ENCODE data around the gene KCNK1.
"Not testable (repeated sequence)": the region's sequence is repeated elsewhere in the genome, so short reads cannot be mapped to it uniquely, and the experiment has no call there.

KCNK1 gene

DNA sequence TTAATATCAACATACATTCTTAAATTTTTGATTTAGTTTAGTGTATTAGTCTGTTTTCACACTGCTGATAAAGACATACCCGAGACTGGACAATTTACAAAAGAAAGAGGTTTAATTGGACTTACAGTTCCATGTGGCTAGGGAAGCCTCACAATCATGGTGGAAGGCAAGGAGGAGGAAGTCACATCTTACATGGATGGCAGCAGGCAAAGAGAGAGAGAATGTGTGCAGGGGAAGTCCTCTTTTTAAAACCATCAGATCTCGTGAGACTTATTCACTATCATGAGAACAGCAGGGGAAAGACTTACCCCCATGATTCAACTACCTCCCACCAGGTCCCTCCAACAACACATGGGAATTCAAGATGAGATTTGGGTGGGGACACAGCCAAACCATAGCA lies 56.5 kb downstream of the KCNK1 start:
- DNase-seq: not testable (repeated sequence)

DNA sequence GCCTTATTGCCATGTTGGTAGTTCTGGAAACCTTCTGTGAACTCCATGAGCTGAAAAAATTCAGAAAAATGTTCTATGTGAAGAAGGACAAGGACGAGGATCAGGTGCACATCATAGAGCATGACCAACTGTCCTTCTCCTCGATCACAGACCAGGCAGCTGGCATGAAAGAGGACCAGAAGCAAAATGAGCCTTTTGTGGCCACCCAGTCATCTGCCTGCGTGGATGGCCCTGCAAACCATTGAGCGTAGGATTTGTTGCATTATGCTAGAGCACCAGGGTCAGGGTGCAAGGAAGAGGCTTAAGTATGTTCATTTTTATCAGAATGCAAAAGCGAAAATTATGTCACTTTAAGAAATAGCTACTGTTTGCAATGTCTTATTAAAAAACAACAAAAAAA lies 57.4 kb downstream of the KCNK1 start:
- DNase-seq: no peak

DNA sequence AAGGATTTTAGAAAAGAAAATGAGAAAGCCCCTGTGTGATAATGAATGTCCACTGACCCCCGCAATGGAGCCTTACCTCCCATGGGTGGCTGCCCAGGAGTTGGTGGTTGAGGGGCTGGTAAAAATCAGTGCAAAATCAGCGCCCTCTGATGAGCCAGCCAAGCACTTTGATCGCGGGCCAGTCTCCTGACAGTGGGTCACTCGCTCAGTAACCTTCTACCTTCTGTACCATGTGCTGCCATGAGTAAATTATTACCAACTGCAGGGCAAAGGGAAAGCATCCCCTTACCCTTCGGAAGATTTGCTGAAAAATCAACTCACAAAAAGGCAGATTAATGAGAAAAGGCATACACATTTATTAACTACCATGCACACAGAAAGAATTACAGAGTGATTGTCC lies 58.8 kb downstream of the KCNK1 start:
- no peak for DNase-seq

GRCh38 chr1:233673261-233673946 lies 59.5 kb downstream of the KCNK1 start:
- DNase-seq: no peak

DNA sequence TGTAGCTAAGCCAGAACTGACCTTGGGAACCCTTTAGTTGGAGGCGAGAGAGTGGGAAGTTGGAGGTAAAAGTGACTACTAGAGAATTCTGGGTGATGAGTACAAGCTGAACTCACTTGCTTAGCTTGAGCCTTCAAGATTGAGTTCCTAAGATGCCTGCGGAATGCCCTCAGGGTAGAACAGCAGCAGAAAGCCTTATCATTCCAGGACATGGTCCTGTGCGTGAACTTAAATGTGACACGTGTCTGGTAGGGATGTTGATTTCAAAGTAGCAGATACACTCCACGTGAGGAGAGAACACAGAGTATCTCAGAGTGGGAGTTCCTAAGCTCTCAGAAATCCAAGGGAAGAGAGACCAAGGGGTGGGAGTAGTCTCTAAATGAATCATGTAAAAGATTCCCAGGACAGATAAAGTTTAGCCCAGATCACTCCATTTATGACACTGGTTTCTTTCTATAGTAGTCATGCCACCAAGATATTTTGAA lies 60.1 kb downstream of the KCNK1 start:
- DNase-seq: no peak

DNA sequence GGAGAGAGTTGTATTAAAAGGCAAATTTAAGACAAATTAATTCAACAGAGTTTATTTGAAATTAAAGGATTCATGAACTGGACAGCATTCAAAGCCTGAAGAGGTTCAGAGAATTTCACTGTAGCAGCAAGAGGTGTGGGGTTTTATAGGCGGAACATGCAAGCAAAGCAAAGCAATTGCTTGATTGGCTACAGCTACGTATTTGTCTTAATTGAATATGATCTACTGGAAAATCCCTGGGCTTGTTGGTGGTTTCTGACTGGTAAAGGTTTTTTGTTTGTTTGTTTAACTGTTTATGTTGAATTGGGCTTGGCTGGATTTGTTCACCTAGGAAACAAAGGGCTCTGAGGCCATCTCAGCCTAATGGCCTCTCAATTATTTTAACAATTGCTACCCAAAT lies 61.5 kb downstream of the KCNK1 start:
- no peak for DNase-seq

DNA sequence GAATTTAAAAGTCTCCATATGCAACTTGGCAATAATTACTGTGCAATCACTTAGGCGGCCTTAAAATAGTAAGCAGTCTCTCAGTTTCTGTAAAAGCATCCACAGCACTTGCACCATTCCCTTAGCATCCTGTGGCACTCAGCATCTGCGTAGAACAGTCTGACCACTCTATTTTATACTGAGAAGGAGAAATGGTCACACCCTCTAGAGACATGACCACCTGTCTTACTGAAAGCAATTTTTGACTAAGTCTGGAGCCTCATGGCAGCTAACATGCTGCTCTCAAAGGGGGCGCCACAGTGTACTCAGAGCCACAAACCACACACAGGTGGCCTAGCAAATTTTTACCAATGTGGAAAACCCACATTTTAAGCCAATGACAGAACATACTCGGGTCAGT lies 62.0 kb downstream of the KCNK1 start:
- no peak for DNase-seq

DNA sequence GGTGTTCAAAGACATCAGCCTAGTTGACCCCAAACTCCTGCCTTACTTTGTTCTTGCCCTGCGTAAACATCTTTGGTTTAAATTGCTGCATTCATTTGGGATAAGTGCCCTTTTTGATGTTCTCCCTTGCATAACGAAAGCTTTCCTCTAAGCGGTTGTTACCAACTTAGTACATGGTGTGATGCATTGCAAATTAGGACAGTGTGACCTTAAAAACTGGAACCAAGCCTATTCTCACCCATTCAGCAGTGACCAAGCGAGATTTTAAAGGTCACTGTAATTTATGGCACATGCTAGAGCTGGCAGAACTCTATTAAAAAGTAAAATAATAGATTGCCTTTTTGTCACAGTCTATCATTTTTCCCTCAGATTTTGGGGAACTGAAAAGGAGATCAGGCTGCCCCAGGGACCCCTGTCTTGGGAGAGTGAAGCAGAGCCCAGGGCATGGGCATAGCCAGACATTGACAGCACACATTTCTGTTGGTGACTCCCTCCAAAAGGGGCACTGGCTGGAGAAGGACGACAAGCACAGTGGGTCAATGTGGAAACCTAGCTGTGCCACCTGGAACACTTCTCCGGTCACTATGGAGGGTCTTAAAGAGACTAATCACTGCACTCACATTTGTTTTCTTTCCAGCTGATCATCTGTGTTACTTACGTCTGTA lies 63.9 kb downstream of the KCNK1 start:
- DNase-seq: no peak

DNA sequence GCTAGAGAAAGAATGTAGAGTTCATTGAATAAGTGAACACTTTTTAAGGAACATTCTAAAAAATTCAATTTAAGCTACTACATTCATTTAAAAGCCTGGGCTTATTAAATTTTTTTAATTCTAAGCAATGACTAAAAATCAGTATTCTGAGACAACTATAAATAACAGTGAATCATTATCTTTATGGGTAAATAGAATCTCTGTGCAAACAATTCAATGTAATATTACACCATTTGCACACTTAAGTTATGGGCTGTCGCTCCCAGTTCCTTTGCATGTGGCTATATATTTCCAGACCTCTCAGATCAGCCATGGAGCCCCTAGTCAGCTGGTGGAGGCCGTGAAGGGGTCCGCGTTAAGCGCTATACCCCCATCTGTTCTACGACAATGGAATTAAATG lies 65.1 kb downstream of the KCNK1 start:
- no peak for DNase-seq

- no peak for DNase-seq
Measured at GRCh38 chr1:233679591-233680373, 65.9 kb downstream of the KCNK1 start.

- DNase-seq: no peak
Measured at GRCh38 chr1:233681285-233681684, 67.4 kb downstream of the KCNK1 start.

GRCh38 chr1:233686653-233687052 lies 72.7 kb downstream of the KCNK1 start:
- not testable (repeated sequence) for DNase-seq

- no peak for DNase-seq
Measured at GRCh38 chr1:233689017-233689747, 75.3 kb downstream of the KCNK1 start.

DNA sequence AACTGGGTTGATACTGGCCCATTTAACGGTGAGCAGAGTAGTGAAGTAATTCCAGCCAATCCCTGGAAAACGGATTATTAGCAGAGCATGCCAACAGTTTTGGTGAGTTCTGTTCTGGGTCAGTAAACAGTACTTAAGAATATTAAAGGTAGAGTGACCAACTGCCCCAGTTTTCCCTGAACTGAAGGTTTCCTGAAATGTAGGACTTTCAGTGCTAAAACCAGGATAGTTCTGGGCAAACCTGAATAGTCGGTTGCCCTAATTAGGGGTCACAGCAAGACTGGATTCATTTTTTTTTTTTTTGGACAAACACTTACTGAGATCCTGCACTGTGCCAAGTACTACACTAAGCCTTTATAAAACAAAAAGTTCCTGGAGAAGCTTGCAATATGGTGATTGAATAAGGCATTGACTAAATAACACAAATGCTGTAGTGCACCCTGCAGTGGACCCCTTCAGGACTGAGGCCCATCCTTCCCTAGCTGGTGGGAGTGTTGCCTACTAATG lies 75.9 kb downstream of the KCNK1 start:
- DNase-seq: no peak

DNA sequence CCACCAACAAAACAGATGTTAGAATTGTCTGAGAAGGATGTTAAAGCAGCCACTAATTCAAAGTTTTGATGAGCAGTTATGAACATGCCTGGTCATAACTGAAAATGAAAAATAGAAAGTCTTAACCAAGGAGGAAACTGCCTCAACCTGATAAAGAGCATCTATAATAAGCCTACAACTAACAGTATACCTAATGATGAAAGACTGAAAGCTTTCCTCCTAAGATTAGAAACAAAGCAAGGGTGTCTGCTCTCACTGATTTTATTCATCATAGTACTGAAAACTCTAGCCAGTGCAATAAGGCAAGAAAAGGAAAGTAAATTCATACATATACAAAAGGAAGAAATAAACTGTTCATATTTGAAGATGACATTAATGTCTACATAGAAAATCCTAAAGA lies 82.0 kb downstream of the KCNK1 start:
- DNase-seq: no peak

DNA sequence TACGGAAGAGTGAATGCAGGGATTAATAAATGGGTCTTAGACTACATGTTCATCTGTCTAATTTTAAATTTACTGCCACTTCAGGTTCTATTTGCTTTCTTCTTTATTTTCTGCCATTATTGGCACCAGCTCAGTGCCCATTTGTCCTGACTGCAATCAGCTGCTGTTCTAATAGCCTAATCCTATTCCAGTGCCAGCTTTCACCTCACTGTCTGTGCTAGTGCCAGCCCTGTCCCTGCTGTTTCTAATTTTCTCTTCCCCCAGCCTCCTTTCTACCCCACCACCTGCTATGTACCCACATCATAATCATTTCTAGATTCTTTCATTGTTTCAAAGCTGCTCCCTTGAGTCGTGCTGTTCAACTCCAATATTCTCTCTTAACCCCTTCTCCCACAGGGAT lies 86.4 kb downstream of the KCNK1 start:
- DNase-seq: no peak

DNA sequence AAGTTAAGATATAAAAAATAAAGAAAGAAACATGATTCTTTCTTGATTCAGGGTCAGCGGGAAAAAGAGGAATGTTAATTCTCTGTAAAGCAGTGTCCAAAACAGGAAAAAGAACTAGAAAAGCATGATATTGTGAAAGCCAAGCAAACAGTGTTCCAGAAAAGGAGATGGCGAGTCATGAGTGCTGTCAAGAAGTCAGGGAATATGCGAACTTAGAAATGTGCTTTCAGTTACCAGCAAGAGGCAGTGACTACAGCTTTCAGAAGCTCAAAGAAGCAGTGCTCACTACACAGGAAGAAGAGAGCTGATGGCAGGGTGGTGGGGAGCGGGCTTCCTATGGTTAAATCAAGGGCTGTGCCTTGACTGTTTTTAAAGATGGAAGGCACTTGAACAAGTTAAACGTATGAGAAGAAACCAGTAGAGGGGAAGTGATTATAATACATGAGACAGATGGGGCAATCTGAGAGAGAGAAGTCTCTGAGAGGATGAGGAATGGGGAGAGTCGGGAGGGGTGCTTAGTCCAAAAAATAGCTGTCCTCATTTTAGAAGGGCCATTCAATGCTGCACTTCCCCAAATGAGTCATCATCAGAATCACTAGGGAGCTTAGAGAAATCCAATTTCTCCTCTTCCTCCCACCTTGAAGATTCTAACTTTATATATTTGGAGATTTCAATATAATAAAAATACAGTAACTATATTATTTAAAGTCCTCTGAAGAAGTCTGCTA lies 90.4 kb downstream of the KCNK1 start:
- no peak for DNase-seq

DNA sequence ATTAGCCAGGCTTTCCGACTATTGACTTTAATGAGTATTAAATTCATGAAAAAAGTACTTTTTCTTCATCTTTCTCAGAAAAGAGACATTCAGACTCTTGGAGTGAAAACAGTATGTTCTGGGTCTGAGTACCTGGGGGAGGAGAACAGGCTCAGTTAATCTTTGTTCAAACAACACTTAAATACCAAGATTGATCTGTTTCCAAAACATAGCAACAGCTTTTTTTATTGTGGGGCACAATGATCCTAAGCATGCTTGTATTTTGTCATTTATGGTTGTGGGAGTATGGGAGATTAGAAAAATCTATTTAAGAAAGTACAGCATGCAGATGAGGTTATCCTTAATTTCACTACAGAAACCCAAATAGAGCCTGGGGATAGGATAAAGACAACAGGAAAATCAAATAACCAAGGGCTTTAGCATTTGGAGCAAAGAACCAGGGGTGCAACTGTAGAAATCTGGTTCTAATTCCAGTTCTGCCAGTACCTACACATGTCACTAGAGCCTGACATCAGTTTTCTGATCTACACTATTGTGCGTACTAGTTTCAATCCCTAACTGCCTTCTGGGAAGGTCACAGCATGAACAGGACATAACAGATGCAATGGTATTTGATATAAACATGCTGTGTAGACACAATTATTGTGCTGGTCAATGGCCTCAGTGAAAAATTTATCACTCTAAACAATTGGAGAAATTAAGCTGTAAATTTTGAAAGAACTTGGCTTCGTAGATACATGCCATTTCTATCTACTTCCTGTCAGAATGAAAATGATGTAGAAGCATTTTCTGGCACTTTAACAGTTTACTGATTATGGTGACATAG lies 91.2 kb downstream of the KCNK1 start:
- no peak for DNase-seq

- no peak for DNase-seq
Measured at GRCh38 chr1:233707153-233707879, 93.4 kb downstream of the KCNK1 start.

Measured in CD4-positive, alpha-beta T cell treated with Interleukin-17A for 1 hour (primary cell).